ENCODE data around the gene FOLR3. TPM values are rescaled to one million over a fixed set of nuclear protein-coding genes. Genes with fewer than 3 reads are reported as not detected.

The FOLR3 gene
- total and polyA plus RNA-seq, 9 of the 15 experiments (the other 6 are each of a cell fraction or from before 2014, with no cell fraction given), result not detected

GRCh38 chr11:72146625-72147024, 11.1 kb downstream of the FOLR3 start (continued):
- TF ChIP-seq, protein P1, sequence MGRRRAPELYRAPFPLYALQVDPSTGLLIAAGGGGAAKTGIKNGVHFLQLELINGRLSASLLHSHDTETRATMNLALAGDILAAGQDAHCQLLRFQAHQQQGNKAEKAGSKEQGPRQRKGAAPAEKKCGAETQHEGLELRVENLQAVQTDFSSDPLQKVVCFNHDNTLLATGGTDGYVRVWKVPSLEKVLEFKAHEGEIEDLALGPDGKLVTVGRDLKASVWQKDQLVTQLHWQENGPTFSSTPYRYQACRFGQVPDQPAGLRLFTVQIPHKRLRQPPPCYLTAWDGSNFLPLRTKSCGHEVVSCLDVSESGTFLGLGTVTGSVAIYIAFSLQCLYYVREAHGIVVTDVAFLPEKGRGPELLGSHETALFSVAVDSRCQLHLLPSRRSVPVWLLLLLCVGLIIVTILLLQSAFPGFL (CRISPR knock-in tag; IDR thresholded peaks at IDR 0.05), result no peak
- no peak for TF ChIP-seq MED1 (CRISPR knock-in tag; IDR thresholded peaks at IDR 0.05; ENCODE audit: borderline replicate concordance)

DNA sequence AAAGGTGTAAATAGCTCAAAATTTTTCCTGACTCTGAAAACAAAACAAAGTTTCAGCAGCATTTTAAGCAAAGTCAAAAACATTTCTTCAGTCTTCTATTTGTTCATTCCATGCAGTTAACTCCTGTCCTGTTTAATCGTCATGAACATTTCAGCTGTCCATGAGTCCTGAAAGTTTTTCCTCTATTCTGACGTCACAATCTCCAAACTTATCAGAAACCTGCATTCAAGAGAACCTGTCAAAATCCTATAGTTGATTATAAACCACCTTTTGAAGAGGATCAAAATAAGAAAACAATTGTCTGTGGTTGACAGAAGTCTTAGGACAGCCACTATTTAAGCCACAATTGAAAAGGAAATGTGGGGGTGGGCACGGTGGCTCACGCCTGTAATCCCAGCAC, 15.4 kb downstream of the FOLR3 start:
- Histone ChIP-seq H3K4me1 (replicated peaks in 1 of 2; ENCODE audit: control insufficient read depth in 2 of 2, insufficient read depth in 2 of 2, low read length in 2 of 2) (peaks cover 3 to 18% of the 10 kb centered on the region in 2 experiments; a peak in 4 of 5 replicates), H4K20me1 (replicated peaks; ENCODE audit: control insufficient read depth, insufficient read depth, low read length) (no peaks in the 10 kb centered on the region), H3K9me1 (ENCODE audit: control insufficient read depth, insufficient read depth, low read length) (no peaks in the 10 kb centered on the region), H3K4me3 (no peak overlapping the region), H3K36me3 (ENCODE audit: control insufficient read depth, insufficient read depth, low read length) (no peaks in the 10 kb centered on the region), H3K79me2 (ENCODE audit: control insufficient read depth, insufficient read depth, low read length) (no peaks in the 10 kb centered on the region), H3K9me3 (replicated peaks; ENCODE audit: control insufficient read depth, insufficient read depth, low read depth, low read length) (no peaks in the 10 kb centered on the region), H3K27me3 (ENCODE audit: control insufficient read depth in 2 of 2, insufficient read depth in 2 of 2, low read length in 2 of 2) (no peaks in the 10 kb centered on the region), H3K4me2 (ENCODE audit: insufficient read depth, low read length) (no peak overlapping the region), H2AFZ (ENCODE audit: low read depth, low read length) (peak overlapping the region; percentile 48), H3K27ac (ENCODE audit: extremely low read depth, low read depth, low read length) (no peak overlapping the region), H3K9ac (ENCODE audit: insufficient read depth in 1 of 2, low read depth in 2 of 2, low read length in 2 of 2) (no peak overlapping the region)
- WGBS (ENCODE audit: insufficient coverage, low coverage, missing lambda C conversion rate), result 38% methylated on average over 4 of the region's 4 CpGs
- no peak for TF ChIP-seq ATF1 (CRISPR knock-in tag; IDR thresholded peaks at IDR 0.05)
- peak; percentile 51; the same call in 1 of the 2 replicates for TF ChIP-seq ATF1 (tag; IDR thresholded peaks at IDR 0.05)
- no peak for TF ChIP-seq CREBBP (IDR thresholded peaks at IDR 0.05; ENCODE audit: low read depth, low read length)
- POLR2A ChIA-PET, result interaction anchor here (1.1 kb wide), 1 partner anchor 38 kb away, joined by 3 read pairs; no protein-coding TSS in a partner anchor
- intact Hi-C loops (cut with micrococcal nuclease) (no loop called here), in situ Hi-C loops (cut with MboI) (loop anchor here (5.0 kb wide), 1 partner anchor 129 kb away; no protein-coding TSS in a partner anchor)
- TSS peak; percentile 27 for BruUV-seq (replicated peaks)
- CTCF ChIA-PET (ENCODE audit: low intra/inter-chr PET ratio), result no interaction called here
- DNase-seq (ENCODE audit: extremely low read depth in 1 of 4, low spot score in 3 of 4) (no peak), ATAC-seq (no peak), FAIRE-seq (no peak)
